ENCODE data around the gene DMWD. TPM values are rescaled to one million over a fixed set of nuclear protein-coding genes. Genes with fewer than 3 reads are reported as not detected.

DMWD gene
- total and polyA plus RNA-seq, 2 donors (not counting 1 experiment from before 2014, with no cell fraction given), result 25.1 to 86.4 TPM

DNA sequence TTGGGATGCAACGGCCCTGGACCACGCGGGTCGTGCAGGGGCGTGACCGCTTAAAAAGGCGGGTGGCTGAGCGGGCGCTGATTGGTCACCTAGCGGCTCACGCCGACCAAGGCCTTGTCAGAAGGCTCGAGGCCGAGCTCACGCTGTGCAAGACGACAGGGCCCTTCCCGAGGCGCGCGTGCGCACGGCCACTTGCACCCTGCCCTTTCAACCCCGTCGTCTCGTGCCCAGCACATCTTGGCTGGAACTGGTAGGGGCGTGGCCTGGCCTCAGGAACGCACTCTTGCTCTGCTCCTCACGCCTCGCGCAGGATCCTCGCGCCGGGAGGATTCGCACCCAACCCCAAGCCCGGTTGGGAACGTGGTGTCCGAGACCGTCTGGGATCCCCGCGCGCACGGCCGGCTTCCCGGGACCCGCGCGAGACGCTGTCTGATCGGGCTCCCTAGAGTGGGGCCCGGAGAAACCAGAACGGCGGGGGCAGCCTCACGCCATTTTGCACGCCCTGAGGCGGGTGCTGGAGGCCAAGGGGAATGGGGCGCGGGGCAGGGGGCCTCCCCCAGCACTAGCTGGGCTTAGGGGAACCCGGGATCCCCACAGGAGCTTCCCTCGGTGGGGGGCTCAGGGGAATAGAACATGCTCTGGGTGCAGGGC is 59.4 kb downstream of the DMWD start, which contains the start of gene MEIOSIN:
Gene MEIOSIN (plus strand): TSS at position 280 of the 651 bp plus-strand sequence. CDS start 1,938 bp downstream, outside the sequence.
- CTCF ChIA-PET, result interaction anchor here (1.0 to 1.5 kb wide), 2 partner anchors 18 to 49 kb away, joined by 3 to 6 read pairs; no protein-coding TSS in a partner anchor
- Histone ChIP-seq H3K4me1 (ENCODE audit: control insufficient read depth in 2 of 2, insufficient read depth in 2 of 2, low read length in 2 of 2) (peaks cover 11 to 24% of the 10 kb centered on the region in 2 donors), H2AFZ (ENCODE audit: insufficient read depth, low read depth, low read length, poor library complexity, severe bottlenecking) (no peak within 1 kb of the TSS), H3K79me2 (ENCODE audit: control insufficient read depth, insufficient read depth, low read length) (peaks cover 28% of the 10 kb centered on the region), H3K27ac (ENCODE audit: low read length in 2 of 2) (no peak within 1 kb of the TSS), H3K9ac (ENCODE audit: low read length) (no peak within 1 kb of the TSS), H4K20me1 (ENCODE audit: control insufficient read depth, insufficient read depth, low read length, poor library complexity, severe bottlenecking) (peaks cover 7% of the 10 kb centered on the region), H3K27me3 (replicated peaks in 1 of 4; ENCODE audit: control extremely low read depth in 1 of 4, control insufficient read depth in 3 of 4, insufficient read depth in 4 of 4, low read length in 3 of 4) (no peaks in the 10 kb centered on the region), H3K4me3 (ENCODE audit: control extremely low read depth in 1 of 5, extremely low read depth in 1 of 5, insufficient read depth in 1 of 5, low read depth in 2 of 5, low read length in 4 of 5) (no peak within 1 kb of the TSS), H3K4me2 (replicated peaks; ENCODE audit: low read depth, low read length, poor library complexity, severe bottlenecking) (no peak within 1 kb of the TSS), H3K36me3 (replicated peaks in 1 of 2; ENCODE audit: control extremely low read depth in 1 of 2, control insufficient read depth in 1 of 2, extremely low read depth in 1 of 2, insufficient read depth in 2 of 2, low read length in 1 of 2) (no peaks in the 10 kb centered on the region), H3K9me3 (ENCODE audit: control extremely low read depth in 1 of 3, control insufficient read depth in 2 of 3, insufficient read depth in 1 of 3, low read length in 2 of 3) (peaks cover 0 to 6% (median 0%) of the 10 kb centered on the region in 3 donors)
- H3K4me3 Mint-ChIP-seq, result no peak within 1 kb of the TSS
- H3K27me3 Mint-ChIP-seq, result peaks cover 4% of the 10 kb centered on the region
- DNase-seq (no peak), ATAC-seq (ENCODE audit: low read depth) (no peak)
- H3K9me3 Mint-ChIP-seq (ENCODE audit: insufficient read depth), result no peaks in the 10 kb centered on the region
- intact Hi-C loops (cut with micrococcal nuclease), result no loop called here
- no peak for TF ChIP-seq EZH2 (IDR thresholded peaks at IDR 0.05; ENCODE audit: borderline replicate concordance, insufficient read depth, low read depth, low read length, poor library complexity, severe bottlenecking)
- TF ChIP-seq, protein P1, sequence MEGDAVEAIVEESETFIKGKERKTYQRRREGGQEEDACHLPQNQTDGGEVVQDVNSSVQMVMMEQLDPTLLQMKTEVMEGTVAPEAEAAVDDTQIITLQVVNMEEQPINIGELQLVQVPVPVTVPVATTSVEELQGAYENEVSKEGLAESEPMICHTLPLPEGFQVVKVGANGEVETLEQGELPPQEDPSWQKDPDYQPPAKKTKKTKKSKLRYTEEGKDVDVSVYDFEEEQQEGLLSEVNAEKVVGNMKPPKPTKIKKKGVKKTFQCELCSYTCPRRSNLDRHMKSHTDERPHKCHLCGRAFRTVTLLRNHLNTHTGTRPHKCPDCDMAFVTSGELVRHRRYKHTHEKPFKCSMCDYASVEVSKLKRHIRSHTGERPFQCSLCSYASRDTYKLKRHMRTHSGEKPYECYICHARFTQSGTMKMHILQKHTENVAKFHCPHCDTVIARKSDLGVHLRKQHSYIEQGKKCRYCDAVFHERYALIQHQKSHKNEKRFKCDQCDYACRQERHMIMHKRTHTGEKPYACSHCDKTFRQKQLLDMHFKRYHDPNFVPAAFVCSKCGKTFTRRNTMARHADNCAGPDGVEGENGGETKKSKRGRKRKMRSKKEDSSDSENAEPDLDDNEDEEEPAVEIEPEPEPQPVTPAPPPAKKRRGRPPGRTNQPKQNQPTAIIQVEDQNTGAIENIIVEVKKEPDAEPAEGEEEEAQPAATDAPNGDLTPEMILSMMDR (IDR thresholded peaks at IDR 0.05), result no peak
- no peak within 1 kb of the TSS for H3K27ac Mint-ChIP-seq
- peaks cover 20% of the 10 kb centered on the region for H3K4me1 Mint-ChIP-seq
- POLR2A ChIA-PET, result no interaction called here
- 97% methylated on average over 59 of the region's 59 CpGs for WGBS (ENCODE audit: insufficient coverage)

Other genes starting within 250 kb of the DMWD start
- gene OPA3, start 208.0 kb downstream of the DMWD start, total RNA-seq, result 11.2 and 11.4 TPM in 2 replicates
- gene OPA3, start 208.0 kb downstream of the DMWD start, polyA plus RNA-seq, result 6.2 and 7.3 TPM in 2 replicates
- gene GPR4, start 190.6 kb downstream of the DMWD start, total RNA-seq, result not detected in 2 replicates
- gene GPR4, start 190.6 kb downstream of the DMWD start, polyA plus RNA-seq, result not detected in 2 replicates
- 88.5 and 102 TPM in 2 replicates for gene EML2, start 153.4 kb downstream of the DMWD start, total RNA-seq
- 75.0 and 83.0 TPM in 2 replicates for gene EML2, start 153.4 kb downstream of the DMWD start, polyA plus RNA-seq
- gene GIPR, start 124.6 kb downstream of the DMWD start, total RNA-seq, result 2.3 and 2.9 TPM in 2 replicates
- 0.43 and 2.3 TPM in 2 replicates for gene GIPR, start 124.6 kb downstream of the DMWD start, polyA plus RNA-seq
- gene SNRPD2, start 100.9 kb downstream of the DMWD start, total RNA-seq, result 353 and 368 TPM in 2 replicates
- gene SNRPD2, start 100.9 kb downstream of the DMWD start, polyA plus RNA-seq, result 241 and 281 TPM in 2 replicates
- gene QPCTL, start 100.2 kb downstream of the DMWD start, total RNA-seq, result 50.9 and 61.3 TPM in 2 replicates
- 8.8 and 9.4 TPM in 2 replicates for gene QPCTL, start 100.2 kb downstream of the DMWD start, polyA plus RNA-seq
- 43.7 and 44.5 TPM in 2 replicates for gene FBXO46, start 61.9 kb downstream of the DMWD start, total RNA-seq
- gene FBXO46, start 61.9 kb downstream of the DMWD start, polyA plus RNA-seq, result 19.1 and 19.9 TPM in 2 replicates
- not detected in 2 replicates for gene MEIOSIN, start 59.4 kb downstream of the DMWD start, total RNA-seq
- not detected in 2 replicates for gene MEIOSIN, start 59.4 kb downstream of the DMWD start, polyA plus RNA-seq
- gene SIX5, start 23.6 kb downstream of the DMWD start, total RNA-seq, result 2.1 and 2.4 TPM in 2 replicates
- 1.4 and 1.5 TPM in 2 replicates for gene SIX5, start 23.6 kb downstream of the DMWD start, polyA plus RNA-seq
- gene DMPK, start 10.4 kb downstream of the DMWD start, total RNA-seq, result 58.3 and 63.0 TPM in 2 replicates
- 28.7 and 41.1 TPM in 2 replicates for gene DMPK, start 10.4 kb downstream of the DMWD start, polyA plus RNA-seq
- 0.62 and 0.73 TPM in 2 replicates for gene RSPH6A, start 22.5 kb upstream of the DMWD start, total RNA-seq
- gene RSPH6A, start 22.5 kb upstream of the DMWD start, polyA plus RNA-seq, result 0.03 TPM in 1 of 2 replicates, not detected in the other
- gene SYMPK, start 70.3 kb upstream of the DMWD start, total RNA-seq, result 131 and 138 TPM in 2 replicates
- gene SYMPK, start 70.3 kb upstream of the DMWD start, polyA plus RNA-seq, result 107 and 119 TPM in 2 replicates
- not detected in 2 replicates for gene FOXA3, start 71.5 kb upstream of the DMWD start, total RNA-seq
- not detected in 2 replicates for gene FOXA3, start 71.5 kb upstream of the DMWD start, polyA plus RNA-seq
- gene IRF2BP1, start 93.3 kb upstream of the DMWD start, total RNA-seq, result 32.9 and 33.9 TPM in 2 replicates
- 10.9 and 14.9 TPM in 2 replicates for gene IRF2BP1, start 93.3 kb upstream of the DMWD start, polyA plus RNA-seq
- gene MYPOP, start 109.8 kb upstream of the DMWD start, total RNA-seq, result 10.7 and 12.1 TPM in 2 replicates
- 5.1 and 5.7 TPM in 2 replicates for gene MYPOP, start 109.8 kb upstream of the DMWD start, polyA plus RNA-seq
- gene NANOS2, start 121.9 kb upstream of the DMWD start, total RNA-seq, result not detected in 2 replicates
- gene NANOS2, start 121.9 kb upstream of the DMWD start, polyA plus RNA-seq, result not detected in 2 replicates
- gene NOVA2, start 181.0 kb upstream of the DMWD start, total RNA-seq, result 0.19 TPM in 1 of 2 replicates, not detected in the other
- not detected in 2 replicates for gene NOVA2, start 181.0 kb upstream of the DMWD start, polyA plus RNA-seq
- 30.1 and 37.0 TPM in 2 replicates for gene CCDC61, start 202.6 kb upstream of the DMWD start, total RNA-seq
- gene CCDC61, start 202.6 kb upstream of the DMWD start, polyA plus RNA-seq, result 16.1 and 20.6 TPM in 2 replicates
- not detected in 2 replicates for gene PGLYRP1, start 230.2 kb upstream of the DMWD start, total RNA-seq
- gene PGLYRP1, start 230.2 kb upstream of the DMWD start, polyA plus RNA-seq, result not detected in 2 replicates
- gene IGFL4, start 248.2 kb upstream of the DMWD start, total RNA-seq, result not detected in 2 replicates
- gene IGFL4, start 248.2 kb upstream of the DMWD start, polyA plus RNA-seq, result not detected in 2 replicates